PC-9 (cell line): ENCODE results near the gene COL13A1. TPM values are rescaled to one million over a fixed set of nuclear protein-coding genes. Genes with fewer than 3 reads are reported as not detected.

Source experiments
- BruUV-seq: library from RNA; stranded (reverse); fragments of 400-500 nt; replicated peaks from 2 replicates; lab custom pipeline; 2021; lab: Mats Ljungman, UMichigan
- CTCF ChIA-PET: fragments of 300-600 bp; sonication (Branson Sonifier 250); formaldehyde crosslinking; loops from one replicate; lab custom pipeline; 2022; ENCODE audit warnings: antibody characterized with exemption; lab: Charles Lee
- POLR2A ChIA-PET: fragments of 300-600 bp; sonication (Branson Sonifier 250); formaldehyde crosslinking; loops from one replicate; lab custom pipeline; 2022; ENCODE audit warnings: antibody characterized with exemption; ENCODE audit not compliant: unreplicated experiment; lab: Charles Lee
- DNase-seq, 2 experiments: peaks; one replicate each; pipeline versions ENCODE4 v3.0.0 to v3.0.0-alpha.2; 2015 to 2022; ENCODE audit warnings: mixed read lengths in 1 of 2
- H2AFZ ChIP-seq: fragments of 200-600 bp; sonication (generic); 2 replicates; pipeline ENCODE4 v1.8.1; 2017; ENCODE audit warnings: antibody characterized with exemption
- H3F3A ChIP-seq: fragments of 200-600 bp; sonication (generic); 2 replicates; pipeline ENCODE4 v1.8.1; 2017; ENCODE audit warnings: antibody characterized with exemption, mild to moderate bottlenecking, low read depth; ENCODE audit not compliant: insufficient read depth
- H3K27ac ChIP-seq: fragments of 200-600 bp; sonication (generic); 2 replicates; pipeline ENCODE4 v1.6.1; 2016; ENCODE audit warnings: mixed run types
- H3K27me3 ChIP-seq: fragments of 200-600 bp; sonication (generic); 2 replicates; pipeline ENCODE4 v1.6.1; 2016; ENCODE audit warnings: low read depth, mixed run types; ENCODE audit not compliant: insufficient read depth
- H3K36me3 ChIP-seq: fragments of 200-600 bp; sonication (generic); 2 replicates; pipeline ENCODE4 v1.6.1; 2016; ENCODE audit warnings: low read depth, mixed run types
- H3K4me1 ChIP-seq: fragments of 200-600 bp; sonication (generic); replicated peaks from 2 replicates; pipeline ENCODE4 v1.6.1; 2016; ENCODE audit warnings: mixed run types; ENCODE audit not compliant: insufficient read depth
- H3K4me2 ChIP-seq: fragments of 200-600 bp; sonication (generic); 2 replicates; pipeline ENCODE4 v1.6.1; 2017; ENCODE audit warnings: mixed run types
- H3K4me3 ChIP-seq: fragments of 200-600 bp; sonication (generic); 2 replicates; pipeline ENCODE4 v1.6.1; 2016; ENCODE audit warnings: mixed run types
- H3K79me2 ChIP-seq: fragments of 200-600 bp; sonication (generic); 2 replicates; pipeline ENCODE4 v1.6.1; 2017; ENCODE audit warnings: low read depth, mixed run types
- H3K9me2 ChIP-seq: fragments of 200-600 bp; sonication (generic); 2 replicates; pipeline ENCODE4 v1.8.1; 2017; ENCODE audit warnings: mild to moderate bottlenecking; ENCODE audit not compliant: insufficient read depth
- H3K9me3 ChIP-seq: fragments of 200-600 bp; sonication (generic); 2 replicates; pipeline ENCODE4 v1.8.1; 2016; ENCODE audit warnings: low read depth; ENCODE audit not compliant: insufficient read depth
- H4K20me1 ChIP-seq: fragments of 200-600 bp; sonication (generic); 2 replicates; pipeline ENCODE4 v1.8.1; 2017; ENCODE audit not compliant: insufficient read depth
- CTCF ChIP-seq: fragments of 200-600 bp; sonication (generic); conservative IDR thresholded peaks from 2 replicates; pipeline ENCODE4 v1.6.1; 2017; ENCODE audit warnings: mixed run types, antibody characterized with exemption, mild to moderate bottlenecking, moderate library complexity
- EZH2 ChIP-seq: fragments of 200-600 bp; sonication (generic); IDR thresholded peaks from 2 replicates; pipeline ENCODE4 v1.8.0; 2017; ENCODE audit warnings: antibody characterized with exemption, low read depth
- intact Hi-C: fragments of 100-400 bp; cut with micrococcal nuclease; formaldehyde crosslinking; loops from one replicate; pipeline ENCODE4 v1.10.0; 2022; ENCODE audit not compliant: unreplicated experiment
- total RNA-seq: library from RNA; stranded (reverse); gene quantifications from 2 replicates; pipeline ENCODE4 v1.2.3, GENCODE V29; 2021

COL13A1 gene
- total RNA-seq, 1 experiment from 2014 or later, result 1.6 TPM

- H3K4me3 ChIP-seq, result no peak overlapping the region
- no peaks in the 10 kb centered on the region for H3K79me2 ChIP-seq
- no peak for DNase-seq
- H3K27ac ChIP-seq, result no peak overlapping the region
- H3K36me3 ChIP-seq, result no peaks in the 10 kb centered on the region
- TF ChIP-seq EZH2 (no peak), CTCF (no peak)
- intact Hi-C loops, result no loop called here
- H3K9me2 ChIP-seq, result no peaks in the 10 kb centered on the region
- H2AFZ ChIP-seq, result no peak overlapping the region
- H4K20me1 ChIP-seq, result no peaks in the 10 kb centered on the region
- H3K4me1 ChIP-seq, result no peaks in the 10 kb centered on the region
- BruUV-seq, result no TSS peak
- ChIA-PET POLR2A (interaction anchor here (0.6 kb wide), 1 partner anchor 291 kb away, joined by 4 read pairs; no protein-coding TSS in a partner anchor), CTCF (no interaction called here)
- no peaks in the 10 kb centered on the region for H3K27me3 ChIP-seq
- H3K9me3 ChIP-seq, result no peaks in the 10 kb centered on the region
- H3K4me2 ChIP-seq, result no peak overlapping the region
- no peaks in the 10 kb centered on the region for H3F3A ChIP-seq
Observed at GRCh38 chr10:69951658-69952057, 150.0 kb downstream of the COL13A1 start.

- intact Hi-C loops, result no loop called here
- no peaks in the 10 kb centered on the region for H3K36me3 ChIP-seq
- H3F3A ChIP-seq, result no peaks in the 10 kb centered on the region
- H3K4me2 ChIP-seq, result no peak overlapping the region
- ChIA-PET POLR2A (interaction anchor here (0.6 to 0.7 kb wide), 3 partner anchors 110 to 291 kb away, joined by 3 to 4 read pairs (median 3); no protein-coding TSS in a partner anchor), CTCF (no interaction called here)
- no peak overlapping the region for H3K27ac ChIP-seq
- H3K9me2 ChIP-seq, result no peaks in the 10 kb centered on the region
- H2AFZ ChIP-seq, result no peak overlapping the region
- no peak overlapping the region for H3K4me3 ChIP-seq
- H4K20me1 ChIP-seq, result no peaks in the 10 kb centered on the region
- no peak for TF ChIP-seq EZH2
- TF ChIP-seq CTCF, result no peak
- H3K9me3 ChIP-seq, result no peaks in the 10 kb centered on the region
- H3K27me3 ChIP-seq, result no peaks in the 10 kb centered on the region
- DNase-seq, result no peak
- no TSS peak for BruUV-seq
- no peaks in the 10 kb centered on the region for H3K79me2 ChIP-seq
- no peaks in the 10 kb centered on the region for H3K4me1 ChIP-seq
Observed at GRCh38 chr10:69952069-69952800, 150.5 kb downstream of the COL13A1 start.

GRCh38 chr10:69952821-69953221, 151.1 kb downstream of the COL13A1 start:
- ChIA-PET CTCF (no interaction called here), POLR2A (interaction anchor here (0.6 to 0.7 kb wide), 2 partner anchors 110 to 163 kb away, joined by 3 read pairs; no protein-coding TSS in a partner anchor)
- Histone ChIP-seq H3K9me2 (no peaks in the 10 kb centered on the region), H3K4me3 (no peak overlapping the region), H4K20me1 (no peaks in the 10 kb centered on the region), H3K4me1 (no peaks in the 10 kb centered on the region), H3K9me3 (no peaks in the 10 kb centered on the region), H3K27me3 (no peaks in the 10 kb centered on the region), H3K27ac (no peak overlapping the region), H3F3A (no peaks in the 10 kb centered on the region), H3K36me3 (no peaks in the 10 kb centered on the region), H3K79me2 (no peaks in the 10 kb centered on the region), H3K4me2 (no peak overlapping the region), H2AFZ (no peak overlapping the region)
- no peak for TF ChIP-seq EZH2
- no TSS peak for BruUV-seq
- peak in 1 of 2 experiments; percentile 17 for DNase-seq
- intact Hi-C loops, result no loop called here
